NCI-H187 treated with DMSO at 0.1 percent for 48 hours (cell line): ENCODE results near the gene SPATA25.
A peak's percentile ranks its signal among the peaks of the same experiment; 100 is the strongest.
"Not testable (repeated sequence)": the region's sequence is repeated elsewhere in the genome, so short reads cannot be mapped to it uniquely, and the experiment has no call there.

ENCODE experiments used
- DNase-seq: peaks from one replicate; lab custom pipeline; 2025; lab: John Stamatoyannopoulos, UW

SPATA25 gene

GRCh38 chr20:45892828-45893500, 5.5 kb upstream of the SPATA25 start:
- no peak for DNase-seq

- no peak for DNase-seq
Observed at GRCh38 chr20:45892049-45892825, 4.8 kb upstream of the SPATA25 start.

- DNase-seq, result peak; percentile 41
Observed at GRCh38 chr20:45890985-45891983, 3.9 kb upstream of the SPATA25 start, which contains the start of the genes CTSA and NEURL2. CTSA (plus strand) TSS chr20:45891335; CDS start chr20:45891569, 234 bp downstream. NEURL2 (minus strand) TSS chr20:45891208; CDS start chr20:45890991, 217 bp downstream.

DNA sequence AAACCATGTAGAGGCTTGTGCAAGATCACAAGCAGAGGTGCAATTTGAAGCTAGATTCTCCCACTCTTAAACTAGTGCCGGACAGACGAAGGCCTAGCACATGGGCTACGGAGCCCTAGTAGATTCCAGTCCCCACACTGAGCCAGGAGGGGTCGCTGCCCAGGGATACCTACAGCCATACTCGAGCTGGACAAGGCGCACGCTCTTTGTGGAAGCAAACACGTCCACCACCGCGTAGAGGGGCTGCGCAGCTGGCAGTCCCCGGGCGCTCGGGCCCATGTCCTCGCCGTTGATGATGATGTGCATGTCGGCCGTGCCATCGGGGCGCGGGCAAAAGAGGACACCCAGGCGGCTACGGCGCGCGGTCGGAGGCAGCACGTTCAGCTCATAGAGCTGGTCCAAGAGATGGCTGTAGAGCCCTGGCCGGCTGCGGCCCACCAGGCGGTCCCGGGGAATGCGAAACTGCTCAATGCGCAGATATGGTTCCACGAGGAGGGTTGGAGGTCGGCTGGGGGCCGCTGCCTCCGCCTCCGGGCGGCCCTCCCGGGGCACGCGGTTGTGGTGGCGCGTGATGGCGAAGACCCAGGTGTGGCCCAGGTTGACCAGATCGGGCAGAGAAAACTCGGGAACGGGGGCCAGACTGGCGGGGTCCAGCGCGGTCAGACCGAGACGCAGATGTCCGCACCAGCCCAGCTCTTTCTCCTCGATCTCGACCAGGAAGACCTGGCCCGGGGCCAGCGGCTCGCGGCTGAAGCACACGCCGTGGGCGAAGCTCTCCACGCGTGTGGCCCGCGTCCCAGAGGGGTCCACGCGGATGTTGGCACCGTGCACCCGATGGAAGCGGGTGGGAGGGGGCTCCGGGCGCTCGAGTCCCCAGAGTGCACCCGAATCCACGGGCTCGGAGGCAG, 2.9 kb upstream of the SPATA25 start:
- no peak for DNase-seq

DNA sequence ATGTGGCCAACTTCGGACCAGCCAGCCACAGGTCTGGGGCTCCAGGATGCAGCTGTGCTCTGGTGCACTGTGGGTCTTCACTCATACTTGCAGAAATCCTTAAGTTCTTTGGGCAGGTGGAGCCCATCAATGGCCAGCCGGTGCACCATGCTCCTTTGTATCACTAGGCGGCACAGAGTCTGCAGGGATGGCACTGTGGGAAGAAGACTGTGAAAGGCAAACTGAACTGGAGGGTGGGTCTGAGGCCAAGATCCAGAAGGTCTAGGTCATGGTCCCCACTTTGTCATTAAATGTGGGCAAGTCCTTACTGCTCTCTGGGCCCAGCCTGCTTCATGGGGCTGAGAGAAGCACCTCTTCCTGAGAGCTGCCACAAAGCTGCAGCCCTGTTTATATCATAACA, 1.3 kb upstream of the SPATA25 start:
- no peak for DNase-seq

GRCh38 chr20:45886590-45887345, 654 bp downstream of the SPATA25 start:
- no peak for DNase-seq

GRCh38 chr20:45883100-45883469, 4.3 kb downstream of the SPATA25 start:
- no peak for DNase-seq

DNA sequence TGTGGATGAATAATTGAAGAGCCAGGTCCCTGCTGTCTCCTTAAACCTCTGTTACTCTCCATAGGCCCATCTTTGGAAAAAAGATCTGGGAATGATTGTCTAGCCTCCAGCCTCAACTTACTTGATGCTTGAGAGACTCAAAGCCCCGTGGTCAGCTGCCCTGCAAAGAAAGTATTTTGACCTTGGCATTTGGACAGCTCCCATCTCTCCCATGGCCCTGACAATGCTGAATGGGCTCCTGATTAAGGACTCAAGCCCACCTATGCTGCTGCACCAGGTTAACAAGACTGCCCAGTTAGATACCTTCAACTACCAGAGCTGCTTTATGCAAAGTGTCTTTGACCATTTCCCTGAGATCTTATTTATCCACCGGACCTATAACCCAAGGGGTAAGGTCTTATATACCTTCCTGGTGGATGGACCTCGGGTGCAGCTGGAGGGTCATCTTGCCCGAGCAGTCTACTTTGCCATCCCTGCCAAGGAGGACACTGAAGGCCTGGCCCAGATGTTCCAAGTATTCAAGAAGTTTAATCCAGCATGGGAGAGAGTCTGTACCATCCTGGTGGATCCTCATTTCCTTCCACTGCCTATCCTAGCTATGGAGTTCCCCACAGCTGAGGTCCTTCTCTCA, 4.8 kb downstream of the SPATA25 start:
- DNase-seq, result no peak

- DNase-seq, result peak; percentile 92
Observed at GRCh38 chr20:45880988-45881788, 6.2 kb downstream of the SPATA25 start, which contains the start of gene ZSWIM1. ZSWIM1 (plus strand) TSS chr20:45881227; CDS start chr20:45882593, 1,366 bp downstream.

- DNase-seq, result no peak
Observed at GRCh38 chr20:45878076-45878761, 9.2 kb downstream of the SPATA25 start.

DNA sequence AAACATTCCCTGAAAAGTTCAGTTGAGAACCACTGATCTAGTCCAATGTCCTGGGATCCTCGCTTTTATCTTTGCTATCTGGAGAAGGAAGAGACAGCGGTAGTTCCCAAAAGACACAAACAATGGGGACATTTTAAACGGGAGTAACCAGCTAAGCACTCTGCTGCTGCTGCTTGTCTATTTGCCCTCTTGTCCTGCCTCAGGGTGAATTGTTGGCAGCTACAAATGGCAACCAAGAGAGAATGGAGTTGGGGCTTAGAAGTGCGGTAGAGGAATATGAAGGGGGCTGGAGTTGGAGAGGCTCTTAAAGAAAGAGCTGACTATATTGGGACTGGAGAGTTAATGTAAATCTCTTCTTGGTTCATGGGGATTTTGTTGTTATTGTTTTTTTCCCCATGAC, 12.8 kb downstream of the SPATA25 start:
- DNase-seq, result no peak

DNA sequence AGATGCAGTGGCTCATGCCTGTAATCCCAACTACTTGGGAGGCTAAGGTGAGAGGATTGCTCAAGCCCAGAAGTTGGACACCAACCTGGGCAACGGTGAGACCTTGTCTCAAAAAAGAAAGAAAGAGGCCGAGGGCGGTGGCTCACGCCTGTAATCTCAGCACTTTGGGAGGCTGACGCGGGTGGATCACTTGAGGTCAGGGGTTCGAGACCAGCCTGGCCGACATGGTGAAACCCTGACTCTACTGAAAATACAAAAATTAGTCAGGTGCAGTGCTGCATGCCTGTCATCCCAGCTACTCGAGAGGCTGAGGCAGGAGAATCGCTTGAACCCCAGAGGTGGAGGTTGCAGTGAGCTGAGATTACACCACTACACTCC, 13.3 kb downstream of the SPATA25 start:
- not testable (repeated sequence) for DNase-seq

- no peak for DNase-seq
Observed at GRCh38 chr20:45873409-45874103, 13.9 kb downstream of the SPATA25 start.

DNA sequence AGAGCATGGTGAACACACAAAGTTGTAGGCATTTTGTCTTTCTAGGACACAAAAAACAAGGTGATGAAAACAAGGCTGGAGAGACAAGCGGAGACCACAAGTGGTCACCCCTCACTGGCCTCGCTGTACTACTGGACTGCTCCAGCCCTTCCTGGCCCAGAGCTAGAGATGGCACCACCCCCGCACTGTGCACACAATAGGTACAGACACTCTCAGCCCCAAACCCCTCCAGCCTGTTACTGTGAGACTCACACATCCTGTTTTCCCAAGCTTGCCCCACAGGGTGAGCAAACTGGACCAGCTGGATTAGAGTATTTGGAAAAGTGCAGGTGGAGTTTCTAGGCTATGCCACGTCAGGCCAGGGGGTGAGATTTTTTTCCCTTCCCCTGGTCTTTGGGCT, 14.8 kb downstream of the SPATA25 start:
- DNase-seq, result no peak

- no peak for DNase-seq
Observed at GRCh38 chr20:45867819-45868176, 19.6 kb downstream of the SPATA25 start.

GRCh38 chr20:45867136-45867818, 20.1 kb downstream of the SPATA25 start:
- DNase-seq, result no peak

DNA sequence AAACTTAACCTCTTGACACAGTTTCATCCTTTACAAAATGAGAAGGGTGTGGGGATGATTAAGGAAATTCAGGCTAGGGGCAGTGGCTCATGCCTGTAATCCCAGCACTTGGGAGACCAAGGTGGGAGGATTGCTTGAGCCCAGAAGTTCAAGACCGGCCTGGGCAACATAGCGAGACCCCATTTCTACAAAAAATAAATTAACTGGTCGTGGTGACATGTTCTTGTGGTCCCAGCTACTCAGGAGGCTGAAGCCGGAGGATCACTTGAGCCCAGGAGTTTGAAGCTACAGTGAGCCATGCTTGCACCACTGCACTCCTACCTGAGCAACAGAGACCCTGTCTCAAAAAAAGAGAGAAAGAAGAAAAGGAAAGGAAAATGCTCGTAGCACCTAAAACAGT, 21.0 kb downstream of the SPATA25 start:
- DNase-seq, result no peak
